Endothelial cell of umbilical vein (primary cell): ENCODE results near the gene LRRC27. TPM values are rescaled to one million over a fixed set of nuclear protein-coding genes. Genes with fewer than 3 reads are reported as not detected.

Source experiments
- BruUV-seq: library from RNA; stranded (reverse); fragments of 400-500 nt; replicated peaks from 2 replicates; lab custom pipeline; 2021; lab: Mats Ljungman, UMichigan
- CTCF ChIA-PET: fragments of 300-600, 350-600 bp; sonication (Branson Sonifier 250); formaldehyde crosslinking; loops from one replicate; lab custom pipeline; 2021; ENCODE audit warnings: antibody characterized with exemption, inconsistent platforms; lab: Charles Lee
- POLR2A ChIA-PET: fragments of 300-600, 350-600 bp; sonication (Branson Sonifier 250); formaldehyde crosslinking; loops from one replicate; lab custom pipeline; 2021; ENCODE audit warnings: antibody characterized with exemption, inconsistent platforms; lab: Charles Lee
- DNase-seq: peaks from one replicate; pipeline ENCODE4 v3.0.0-alpha.2; 2011; ENCODE audit warnings: low read depth, low spot score
- FAIRE-seq: peaks from 2 replicates; lab custom pipeline; 2011; peaks lifted over from hg19 to GRCh38; lab: Jason Lieb, UNC
- H2AFZ ChIP-seq: 2 replicates; pipeline ENCODE4 v1.6.0; 2012; ENCODE audit warnings: low read depth, low read length, control low read depth, inconsistent platforms
- H3K27ac ChIP-seq: 2 replicates; pipeline ENCODE4 v1.5.1; 2011; ENCODE audit warnings: low read depth, mild to moderate bottlenecking, control low read depth, low read length, moderate library complexity; ENCODE audit not compliant: insufficient read depth
- H3K27me3 ChIP-seq, 2 experiments: 2 replicates each; pipeline versions ENCODE4 v1.6.0 to v1.6.1; 2011; ENCODE audit warnings: low read length in 2 of 2, mixed read lengths in 1 of 2; ENCODE audit not compliant: control insufficient read depth in 2 of 2, insufficient read depth in 2 of 2
- H3K36me3 ChIP-seq, 2 experiments: 2 replicates in 1 of 2; 3 replicates in 1 of 2; pipeline ENCODE4 v1.5.1; 2011; ENCODE audit warnings: low read length in 2 of 2, mild to moderate bottlenecking in 1 of 2, moderate library complexity in 1 of 2; ENCODE audit not compliant: control insufficient read depth in 2 of 2, insufficient read depth in 2 of 2; ENCODE audit errors: extremely low read depth in 1 of 2
- H3K4me1 ChIP-seq: 3 replicates; pipeline ENCODE4 v1.5.1; 2011; ENCODE audit warnings: mild to moderate bottlenecking, low read length; ENCODE audit not compliant: control insufficient read depth, insufficient read depth; ENCODE audit errors: extremely low read depth
- H3K4me2 ChIP-seq: 2 replicates; pipeline ENCODE4 v1.6.1; 2011; ENCODE audit warnings: low read length, control low read depth, mixed read lengths; ENCODE audit not compliant: insufficient read depth
- H3K4me3 ChIP-seq, 3 experiments: fragments of 200-600 bp in 1 of 3; sonication (generic), shearing (Covaris generic) in 1 of 3; replicated peaks in 1 of 3; 2 replicates each; pipeline ENCODE4 v1.5.1; 2011 to 2016; ENCODE audit warnings: control low read depth in 3 of 3, low read length in 3 of 3, mild to moderate bottlenecking in 2 of 3, inconsistent platforms in 1 of 3, low read depth in 1 of 3, moderate library complexity in 1 of 3; ENCODE audit not compliant: insufficient read depth in 1 of 3
- H3K79me2 ChIP-seq: 2 replicates; pipeline ENCODE4 v1.6.0; 2012; ENCODE audit warnings: low read length, inconsistent platforms; ENCODE audit not compliant: control insufficient read depth, insufficient read depth
- H3K9ac ChIP-seq: replicated peaks from 2 replicates; pipeline ENCODE3; 2011; ENCODE audit warnings: low read length, control low read depth; ENCODE audit not compliant: insufficient read depth; ENCODE audit errors: extremely low read depth
- H3K9me1 ChIP-seq: replicated peaks from 3 replicates; pipeline ENCODE4 v1.6.0; 2011; ENCODE audit warnings: mild to moderate bottlenecking, low read length; ENCODE audit not compliant: control insufficient read depth, insufficient read depth; ENCODE audit errors: extremely low read depth
- H3K9me3 ChIP-seq: replicated peaks from 2 replicates; pipeline ENCODE4 v1.5.1; 2012; ENCODE audit warnings: low read length, inconsistent platforms; ENCODE audit not compliant: control insufficient read depth, insufficient read depth
- H4K20me1 ChIP-seq: replicated peaks from 2 replicates; pipeline ENCODE3; 2011; ENCODE audit warnings: mild to moderate bottlenecking, low read length; ENCODE audit not compliant: control insufficient read depth, insufficient read depth; ENCODE audit errors: extremely low read depth
- CTCF ChIP-seq, 2 donors: IDR thresholded peaks; 1 replicate in 1 of 2; 2 replicates in 1 of 2; pipeline ENCODE4 v1.5.1; 2011; ENCODE audit warnings: low read length in 2 of 2, mild to moderate bottlenecking in 2 of 2, moderate library complexity in 2 of 2, control low read depth in 1 of 2, inconsistent platforms in 1 of 2, low read depth in 1 of 2; ENCODE audit not compliant: insufficient read depth in 1 of 2; ENCODE audit errors: extremely low read depth in 1 of 2
- EZH2 ChIP-seq: IDR thresholded peaks from 2 replicates; pipeline ENCODE4 v1.6.1; 2012; ENCODE audit warnings: borderline replicate concordance, low read depth, mild to moderate bottlenecking, moderate library complexity, low read length, inconsistent platforms; ENCODE audit not compliant: severe bottlenecking
- FOS ChIP-seq: IDR thresholded peaks from 2 replicates; pipeline ENCODE4 v1.6.1; 2011; ENCODE audit warnings: mild to moderate bottlenecking, low read length, moderate library complexity, borderline replicate concordance; ENCODE audit not compliant: insufficient read depth
- GATA2 ChIP-seq: IDR thresholded peaks from 2 replicates; pipeline ENCODE4 v1.7.0; 2011; ENCODE audit warnings: low read depth, mild to moderate bottlenecking, moderate library complexity, mixed read lengths, low read length; ENCODE audit not compliant: insufficient read length, insufficient read depth
- JUN ChIP-seq: IDR thresholded peaks from 2 replicates; pipeline ENCODE4 v1.6.1; 2011; ENCODE audit warnings: borderline replicate concordance, low read depth; ENCODE audit not compliant: insufficient read length, insufficient read depth
- MAX ChIP-seq: IDR thresholded peaks from 2 replicates; pipeline ENCODE4 v1.6.1; 2011; ENCODE audit not compliant: insufficient read depth, insufficient read length
- MYC ChIP-seq: IDR thresholded peaks from one replicate; pipeline ENCODE4 v1.6.1; 2011; ENCODE audit warnings: mild to moderate bottlenecking, low read depth, low read length
- POLR2A ChIP-seq: IDR thresholded peaks from 2 replicates; pipeline ENCODE4 v1.6.1; 2012; ENCODE audit warnings: low read depth, mild to moderate bottlenecking, control low read depth, low read length
- POLR2AphosphoS5 ChIP-seq: IDR thresholded peaks from 2 replicates; pipeline ENCODE4 v1.6.1; 2012; ENCODE audit warnings: low read depth, mild to moderate bottlenecking, control low read depth, low read length, moderate library complexity; ENCODE audit not compliant: insufficient read depth
- dilution Hi-C: fragments of 300-500 bp; cut with MboI; formaldehyde crosslinking; loops from one replicate; pipeline ENCODE4 v1.15.0; 2019; ENCODE audit warnings: low sequenced_read_pairs; ENCODE audit not compliant: extremely low pct_ligation_motif_present
- intact Hi-C: fragments of 100-400 bp; cut with micrococcal nuclease; formaldehyde crosslinking; loops from one replicate; pipeline ENCODE4 v1.10.0; 2022
- polyA plus RNA-seq, 4 experiments: library from polyadenylated mRNA; depleted of rRNA in 3 of 4; stranded (reverse) in 3 of 4; unstranded in 1 of 4; fragments of >200 nt; gene quantifications; 2 replicates each; pipeline versions ENCODE4 v1.2.1 to v1.2.3, GENCODE V29; 2011 to 2012; ENCODE audit warnings: missing spikeins in 1 of 4
- total RNA-seq: library from RNA; stranded (reverse); gene quantifications from 2 replicates; pipeline ENCODE4 v1.2.3, GENCODE V29; 2021

The LRRC27 gene
- total and polyA plus RNA-seq, 2 donors (not counting 3 experiments of a cell fraction or from before 2014, with no cell fraction given): 8.3 to 13.6 TPM

GRCh38 chr10:132355297-132355696 is 23.3 kb downstream of the LRRC27 start:
- FAIRE-seq (no peak), DNase-seq (no peak)
- CTCF ChIA-PET: interaction anchor here (1.0 to 1.9 kb wide), 2 partner anchors 12 to 136 kb away, joined by 3 to 4 read pairs; no protein-coding TSS in a partner anchor

GRCh38 chr10:132355754-132356153 is 23.8 kb downstream of the LRRC27 start:
- Histone ChIP-seq H3K27me3 (no peaks in the 10 kb centered on the region), H3K9me3 (no peaks in the 10 kb centered on the region), H3K4me1 (no peaks in the 10 kb centered on the region), H2AFZ (no peak overlapping the region), H3K9ac (no peak overlapping the region), H3K9me1 (no peaks in the 10 kb centered on the region), H3K79me2 (no peaks in the 10 kb centered on the region), H3K4me2 (no peak overlapping the region), H3K27ac (no peak overlapping the region), H3K36me3 (peaks cover 0 to 3% of the 10 kb centered on the region in 2 experiments), H4K20me1 (no peaks in the 10 kb centered on the region), H3K4me3 (no peak overlapping the region)
- ChIA-PET POLR2A (no interaction called here), CTCF (interaction anchor here (1.0 to 1.9 kb wide), 2 partner anchors 12 to 136 kb away, joined by 3 to 4 read pairs; no protein-coding TSS in a partner anchor)
- DNase-seq (no peak), FAIRE-seq (no peak)
- intact Hi-C loops (no loop called here), dilution Hi-C loops (no loop called here)
- TF ChIP-seq POLR2AphosphoS5: no peak
- no peak for TF ChIP-seq EZH2
- no peak for TF ChIP-seq JUN
- TF ChIP-seq POLR2A: no peak
- no peak for TF ChIP-seq CTCF (IDR thresholded peaks at IDR 0.05; ENCODE audit: extremely low read depth in 1 of 2, insufficient read depth in 1 of 2, low read depth in 1 of 2, low read length in 2 of 2)
- no peak for TF ChIP-seq MAX
- no peak for TF ChIP-seq GATA2
- no peak for TF ChIP-seq FOS
- no peak for TF ChIP-seq MYC
- BruUV-seq: no TSS peak

More at GRCh38 chr10:132355297-132355696, 23.3 kb downstream of the LRRC27 start:
- Histone ChIP-seq H3K4me2 (no peak overlapping the region), H3K27ac (no peak overlapping the region), H3K9ac (no peak overlapping the region), H2AFZ (no peak overlapping the region), H3K9me1 (no peaks in the 10 kb centered on the region), H3K4me3 (no peak overlapping the region), H3K27me3 (no peaks in the 10 kb centered on the region), H3K9me3 (no peaks in the 10 kb centered on the region), H3K36me3 (peaks cover 0 to 3% of the 10 kb centered on the region in 2 experiments), H3K4me1 (no peaks in the 10 kb centered on the region), H4K20me1 (no peaks in the 10 kb centered on the region), H3K79me2 (no peaks in the 10 kb centered on the region)
- no peak for TF ChIP-seq EZH2
- TF ChIP-seq FOS: no peak
- no peak for TF ChIP-seq POLR2A
- TF ChIP-seq GATA2: no peak
- intact Hi-C loops (no loop called here), dilution Hi-C loops (no loop called here)
- BruUV-seq: no TSS peak
- POLR2A ChIA-PET: no interaction called here
